Neural cell (in vitro differentiated cells): Measurements from ENCODE around the gene FHOD3. TPM values are rescaled to one million over a fixed set of nuclear protein-coding genes. Genes with fewer than 3 reads are reported as not detected.

Source experiments
- H2AFZ ChIP-seq: fragments of 200-600, 300-800 bp; sonication (generic), shearing (Covaris generic); 2 replicates; pipeline ENCODE4 v1.6.0; 2014; ENCODE audit warnings: low read depth, mild to moderate bottlenecking, antibody characterized with exemption, low read length, moderate library complexity
- H3F3A ChIP-seq: fragments of 200-600 bp; shearing (Covaris generic); 2 replicates; pipeline ENCODE4 v1.6.1; 2016; ENCODE audit warnings: mild to moderate bottlenecking, moderate library complexity, mixed read lengths, antibody characterized with exemption, low read length; ENCODE audit not compliant: insufficient read depth, poor library complexity, severe bottlenecking
- H3K27ac ChIP-seq: fragments of 200-600, 300-800 bp; sonication (generic), shearing (Covaris generic); 2 replicates; pipeline ENCODE4 v1.5.1; 2014; ENCODE audit warnings: mild to moderate bottlenecking, low read length, moderate library complexity
- H3K27me3 ChIP-seq: fragments of 300-800, 200-600 bp; sonication (generic), shearing (Covaris generic); 2 replicates; pipeline ENCODE4 v1.6.0; 2014; ENCODE audit warnings: mild to moderate bottlenecking, low read depth, low read length, moderate library complexity; ENCODE audit not compliant: insufficient read depth
- H3K36me3 ChIP-seq: fragments of 300-800, 200-600 bp; sonication (generic), shearing (Covaris generic); 2 replicates; pipeline ENCODE4 v1.5.1; 2014; ENCODE audit warnings: mild to moderate bottlenecking, antibody characterized with exemption, low read length, moderate library complexity; ENCODE audit not compliant: insufficient read depth
- H3K4me2 ChIP-seq: fragments of 300-800, 200-600 bp; sonication (generic), shearing (Covaris generic); 2 replicates; pipeline ENCODE4 v1.6.0; 2014; ENCODE audit warnings: mild to moderate bottlenecking, low read length
- H3K4me3 ChIP-seq: fragments of 300-800, 200-600 bp; sonication (generic), shearing (Covaris generic); 2 replicates; pipeline ENCODE4 v1.5.1; 2014; ENCODE audit warnings: mild to moderate bottlenecking, low read length, moderate library complexity
- H3K79me2 ChIP-seq: fragments of 200-600 bp; shearing (Covaris generic); replicated peaks from 2 replicates; pipeline ENCODE4 v1.6.0; 2014; ENCODE audit warnings: mild to moderate bottlenecking, low read length, moderate library complexity; ENCODE audit not compliant: insufficient read depth
- H3K9ac ChIP-seq: fragments of 300-800, 200-600 bp; sonication (generic), shearing (Covaris generic); 2 replicates; pipeline ENCODE4 v1.6.1; 2016; ENCODE audit warnings: mild to moderate bottlenecking, low read length, mixed read lengths
- H3K9me2 ChIP-seq: fragments of 200-600 bp; shearing (Covaris generic); 2 replicates; pipeline ENCODE4 v1.6.1; 2016; ENCODE audit warnings: mild to moderate bottlenecking, low read length, mixed read lengths; ENCODE audit not compliant: insufficient read depth
- H3K9me3 ChIP-seq: fragments of 200-600, 300-800 bp; sonication (generic), shearing (Covaris generic); 2 replicates; pipeline ENCODE4 v1.6.1; 2016; ENCODE audit warnings: mild to moderate bottlenecking, mixed run types, low read length, moderate library complexity, mixed read lengths
- H4K20me1 ChIP-seq: fragments of 200-600 bp; shearing (Covaris generic); 2 replicates; pipeline ENCODE4 v1.6.1; 2016; ENCODE audit warnings: mild to moderate bottlenecking, mixed run types; ENCODE audit not compliant: insufficient read depth
- CTCF ChIP-seq: fragments of 450-650 bp; IDR thresholded peaks from 2 replicates; pipeline ENCODE4 v1.5.1; 2014; ENCODE audit warnings: antibody characterized with exemption, mild to moderate bottlenecking, moderate library complexity; ENCODE audit not compliant: poor library complexity, severe bottlenecking
- EP300 ChIP-seq: fragments of 450-650 bp; conservative IDR thresholded peaks from 2 replicates; pipeline ENCODE4 v1.6.1; 2014; ENCODE audit warnings: antibody characterized with exemption, mild to moderate bottlenecking, moderate library complexity; ENCODE audit not compliant: poor library complexity, severe bottlenecking
- EZH2 ChIP-seq: fragments of 200-600, 300-800 bp; shearing (Covaris generic), sonication (generic); IDR thresholded peaks from 2 replicates; pipeline ENCODE4 v1.6.1; 2014; ENCODE audit warnings: antibody characterized with exemption, low read length, borderline replicate concordance, mild to moderate bottlenecking; ENCODE audit not compliant: insufficient read depth, poor library complexity, severe bottlenecking
- MXI1 ChIP-seq: fragments of 450-650 bp; conservative IDR thresholded peaks from 2 replicates; pipeline ENCODE4 v1.6.1; 2014; ENCODE audit warnings: antibody characterized with exemption, mild to moderate bottlenecking; ENCODE audit not compliant: poor library complexity, severe bottlenecking
- POLR2AphosphoS5 ChIP-seq: IDR thresholded peaks from 2 replicates; pipeline ENCODE4 v1.6.1; 2012
- RAD21 ChIP-seq: fragments of 450-650 bp; conservative IDR thresholded peaks from 2 replicates; pipeline ENCODE4 v1.6.1; 2014; ENCODE audit warnings: antibody characterized with exemption, mild to moderate bottlenecking, moderate library complexity
- SMC3 ChIP-seq: fragments of 450-650 bp; conservative IDR thresholded peaks from 2 replicates; pipeline ENCODE4 v1.6.1; 2014; ENCODE audit warnings: antibody characterized with exemption, mild to moderate bottlenecking, moderate library complexity; ENCODE audit not compliant: poor library complexity
- TAF1 ChIP-seq: IDR thresholded peaks from 2 replicates; pipeline ENCODE4 v1.6.1; 2012; ENCODE audit warnings: low read depth
- polyA plus RNA-seq: library from polyadenylated mRNA; depleted of rRNA; stranded (reverse); fragments of >200 nt; gene quantifications from 2 replicates; pipeline ENCODE4 v1.2.3, GENCODE V29; 2014
- TF ChIP-seq, protein P1 (sequence below): IDR thresholded peaks from 2 replicates; pipeline ENCODE4 v1.6.1; 2012; ENCODE audit warnings: borderline replicate concordance

The FHOD3 gene
- polyA plus RNA-seq, 1 donor from 2014 or later, result 19.4 TPM

DNA sequence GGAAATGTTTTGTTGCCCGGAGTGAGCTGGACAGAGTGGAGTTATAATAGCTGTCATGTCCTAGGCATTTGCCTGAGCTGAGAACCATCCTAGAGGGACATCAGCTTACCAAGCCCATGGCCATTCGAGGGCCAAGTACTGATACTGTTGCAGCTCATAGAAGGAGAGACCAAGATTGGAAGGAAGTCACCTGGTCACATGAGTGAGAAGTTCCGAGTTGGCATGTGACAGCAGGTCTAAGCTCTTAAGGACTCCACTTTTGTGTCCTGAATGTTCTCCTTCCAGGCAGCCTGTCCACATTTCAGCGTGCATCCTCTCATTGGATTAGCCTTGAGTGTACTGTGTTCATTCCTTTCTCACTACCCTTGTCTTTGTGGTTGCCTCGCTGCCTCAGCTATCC lies 4.4 kb downstream of the FHOD3 start:
- H3K36me3 ChIP-seq, result no peaks in the 10 kb centered on the region
- peaks cover 79% of the 10 kb centered on the region for H3K79me2 ChIP-seq
- no peaks in the 10 kb centered on the region for H4K20me1 ChIP-seq
- H3K9ac ChIP-seq, result no peak overlapping the region
- H3K27ac ChIP-seq, result no peak overlapping the region
- H3K9me2 ChIP-seq, result no peaks in the 10 kb centered on the region
- no peak overlapping the region for H3K4me3 ChIP-seq
- no peaks in the 10 kb centered on the region for H3K27me3 ChIP-seq
- H3K4me2 ChIP-seq, result no peak overlapping the region
- H2AFZ ChIP-seq, result no peak overlapping the region
- no peaks in the 10 kb centered on the region for H3F3A ChIP-seq
- TF ChIP-seq MXI1 (no peak), TAF1 (no peak), POLR2AphosphoS5 (no peak), SMC3 (no peak), EZH2 (no peak), EP300 (no peak), CTCF (no peak), RAD21 (no peak)
- TF ChIP-seq, protein P1, sequence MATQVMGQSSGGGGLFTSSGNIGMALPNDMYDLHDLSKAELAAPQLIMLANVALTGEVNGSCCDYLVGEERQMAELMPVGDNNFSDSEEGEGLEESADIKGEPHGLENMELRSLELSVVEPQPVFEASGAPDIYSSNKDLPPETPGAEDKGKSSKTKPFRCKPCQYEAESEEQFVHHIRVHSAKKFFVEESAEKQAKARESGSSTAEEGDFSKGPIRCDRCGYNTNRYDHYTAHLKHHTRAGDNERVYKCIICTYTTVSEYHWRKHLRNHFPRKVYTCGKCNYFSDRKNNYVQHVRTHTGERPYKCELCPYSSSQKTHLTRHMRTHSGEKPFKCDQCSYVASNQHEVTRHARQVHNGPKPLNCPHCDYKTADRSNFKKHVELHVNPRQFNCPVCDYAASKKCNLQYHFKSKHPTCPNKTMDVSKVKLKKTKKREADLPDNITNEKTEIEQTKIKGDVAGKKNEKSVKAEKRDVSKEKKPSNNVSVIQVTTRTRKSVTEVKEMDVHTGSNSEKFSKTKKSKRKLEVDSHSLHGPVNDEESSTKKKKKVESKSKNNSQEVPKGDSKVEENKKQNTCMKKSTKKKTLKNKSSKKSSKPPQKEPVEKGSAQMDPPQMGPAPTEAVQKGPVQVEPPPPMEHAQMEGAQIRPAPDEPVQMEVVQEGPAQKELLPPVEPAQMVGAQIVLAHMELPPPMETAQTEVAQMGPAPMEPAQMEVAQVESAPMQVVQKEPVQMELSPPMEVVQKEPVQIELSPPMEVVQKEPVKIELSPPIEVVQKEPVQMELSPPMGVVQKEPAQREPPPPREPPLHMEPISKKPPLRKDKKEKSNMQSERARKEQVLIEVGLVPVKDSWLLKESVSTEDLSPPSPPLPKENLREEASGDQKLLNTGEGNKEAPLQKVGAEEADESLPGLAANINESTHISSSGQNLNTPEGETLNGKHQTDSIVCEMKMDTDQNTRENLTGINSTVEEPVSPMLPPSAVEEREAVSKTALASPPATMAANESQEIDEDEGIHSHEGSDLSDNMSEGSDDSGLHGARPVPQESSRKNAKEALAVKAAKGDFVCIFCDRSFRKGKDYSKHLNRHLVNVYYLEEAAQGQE, result no peak
- no peaks in the 10 kb centered on the region for H3K9me3 ChIP-seq

GRCh38 chr18:36302676-36303075 lies 5.2 kb downstream of the FHOD3 start:
- Histone ChIP-seq H2AFZ (no peak overlapping the region), H3K27ac (no peak overlapping the region), H3K4me3 (no peak overlapping the region), H3K27me3 (no peaks in the 10 kb centered on the region), H3F3A (no peaks in the 10 kb centered on the region), H3K36me3 (no peaks in the 10 kb centered on the region), H3K9me3 (no peaks in the 10 kb centered on the region), H3K79me2 (peaks cover 79% of the 10 kb centered on the region), H3K9ac (no peak overlapping the region), H3K9me2 (no peaks in the 10 kb centered on the region), H3K4me2 (no peak overlapping the region), H4K20me1 (no peaks in the 10 kb centered on the region)
- no peak for TF ChIP-seq EZH2
- TF ChIP-seq EP300, result no peak
- no peak for TF ChIP-seq MXI1
- no peak for TF ChIP-seq POLR2AphosphoS5
- TF ChIP-seq SMC3, result no peak
- TF ChIP-seq RAD21, result no peak
- no peak for TF ChIP-seq CTCF
- TF ChIP-seq TAF1, result no peak
- TF ChIP-seq, protein P1, result no peak
